GM23338 (cell line): ENCODE results near the gene ABHD6. TPM values are rescaled to one million over a fixed set of nuclear protein-coding genes. Genes with fewer than 3 reads are reported as not detected.

ENCODE experiments used
- ATAC-seq: fragments of 200-7000 bp; cut with Tn5 transposase; 3 replicates; pipeline ENCODE4 v1.9.1; 2020
- DNase-seq: peaks from one replicate; pipeline ENCODE4 v3.0.0-alpha.2; 2015; ENCODE audit warnings: low spot score
- H2AFZ ChIP-seq: fragments of 200-600 bp; sonication (generic); 2 replicates; pipeline ENCODE4 v1.8.0; 2016; ENCODE audit warnings: antibody characterized with exemption, mild to moderate bottlenecking, moderate library complexity
- H3F3A ChIP-seq: fragments of 200-600 bp; sonication (generic); replicated peaks from 2 replicates; pipeline ENCODE4 v1.8.0; 2017; ENCODE audit warnings: antibody characterized with exemption, mixed run types, low read depth
- H3K27ac ChIP-seq: fragments of 200-600 bp; sonication (generic); 2 replicates; pipeline ENCODE4 v1.6.1; 2016; ENCODE audit warnings: low read depth
- H3K27me3 ChIP-seq: fragments of 200-600 bp; sonication (generic); 2 replicates; pipeline ENCODE4 v1.8.0; 2016; ENCODE audit warnings: mild to moderate bottlenecking, mixed run types, moderate library complexity; ENCODE audit not compliant: insufficient read depth
- H3K36me3 ChIP-seq: fragments of 200-600 bp; sonication (generic); 2 replicates; pipeline ENCODE4 v1.8.0; 2016; ENCODE audit warnings: mild to moderate bottlenecking; ENCODE audit not compliant: insufficient read depth
- H3K4me1 ChIP-seq: fragments of 200-600 bp; sonication (generic); 2 replicates; pipeline ENCODE4 v1.8.0; 2016; ENCODE audit warnings: mild to moderate bottlenecking, moderate library complexity; ENCODE audit not compliant: insufficient read depth
- H3K4me2 ChIP-seq: fragments of 200-600 bp; sonication (generic); 2 replicates; pipeline ENCODE4 v1.7.1; 2017; ENCODE audit warnings: mixed run types
- H3K4me3 ChIP-seq: fragments of 200-600 bp; sonication (generic); 2 replicates; pipeline ENCODE4 v1.6.1; 2016; ENCODE audit warnings: mixed run types
- H3K79me2 ChIP-seq: fragments of 200-600 bp; sonication (generic); replicated peaks from 2 replicates; pipeline ENCODE4 v1.8.0; 2017; ENCODE audit warnings: mild to moderate bottlenecking; ENCODE audit not compliant: insufficient read depth
- H3K9me2 ChIP-seq: fragments of 200-600 bp; sonication (generic); 2 replicates; pipeline ENCODE4 v1.8.0; 2017; ENCODE audit not compliant: insufficient read depth
- H4K20me1 ChIP-seq: fragments of 200-600 bp; sonication (generic); replicated peaks from 2 replicates; pipeline ENCODE4 v1.8.0; 2017; ENCODE audit warnings: mild to moderate bottlenecking; ENCODE audit not compliant: insufficient read depth
- H3K27ac Mint-ChIP-seq: 2 replicates; pipeline ENCODE4 v1.8.0; 2020; ENCODE audit warnings: inconsistent platforms, mild to moderate bottlenecking, moderate library complexity, mixed read lengths
- H3K27me3 Mint-ChIP-seq: 3 replicates; pipeline ENCODE4 v1.8.0; 2022; ENCODE audit warnings: low read depth, mild to moderate bottlenecking, moderate library complexity, mixed read lengths, inconsistent platforms; ENCODE audit not compliant: insufficient read depth, poor library complexity
- H3K36me3 Mint-ChIP-seq: 3 replicates; pipeline ENCODE4 v1.8.0; 2021; ENCODE audit warnings: low read depth, mild to moderate bottlenecking, inconsistent platforms, moderate library complexity, mixed read lengths
- H3K4me1 Mint-ChIP-seq: 3 replicates; pipeline ENCODE4 v1.8.0; 2020; ENCODE audit warnings: mild to moderate bottlenecking, inconsistent platforms, mixed read lengths
- H3K4me3 Mint-ChIP-seq: 3 replicates; pipeline ENCODE4 v1.8.0; 2021; ENCODE audit warnings: moderate library complexity, mild to moderate bottlenecking, inconsistent platforms, mixed read lengths
- H3K9me3 Mint-ChIP-seq: 3 replicates; pipeline ENCODE4 v1.8.0; 2020; ENCODE audit warnings: moderate library complexity, mild to moderate bottlenecking, inconsistent platforms, mixed read lengths
- EZH2 ChIP-seq: fragments of 200-600 bp; sonication (generic); IDR thresholded peaks from one replicate; pipeline ENCODE4 v1.8.0; 2017; ENCODE audit warnings: antibody characterized with exemption, mild to moderate bottlenecking, low read depth; ENCODE audit not compliant: unreplicated experiment
- EZH2phosphoT487 ChIP-seq: fragments of 200-600 bp; sonication (generic); IDR thresholded peaks from one replicate; pipeline ENCODE4 v1.8.1; 2018; ENCODE audit warnings: antibody characterized with exemption; ENCODE audit not compliant: unreplicated experiment
- JUNB ChIP-seq: IDR thresholded peaks from one replicate; pipeline ENCODE4 v1.6.1; 2016; ENCODE audit warnings: antibody characterized with exemption; ENCODE audit not compliant: unreplicated experiment
- POLR2AphosphoS5 ChIP-seq: IDR thresholded peaks from 2 replicates; pipeline ENCODE4 v1.6.1; 2016; ENCODE audit warnings: antibody characterized with exemption, low read depth
- polyA plus RNA-seq: library from polyadenylated mRNA; unstranded; fragments of >200 nt; fragmentation: Nextera tagmentation; extraction: Ambion mirVana; gene quantifications from 2 replicates; pipeline ENCODE4 v1.2.1, GENCODE V29; 2016
- total RNA-seq: library from RNA; depleted of rRNA; stranded (reverse); fragments of >200 nt; shearing (Covaris generic); gene quantifications from 2 replicates; pipeline ENCODE4 v1.2.3, GENCODE V29; 2014
- TF ChIP-seq, protein P1 (sequence below): fragments of 250-450 bp; sonication (Bioruptor Pico); IDR thresholded peaks from 2 replicates; pipeline ENCODE4 v1.5.0; 2020; ENCODE audit warnings: mild to moderate bottlenecking, moderate library complexity
- TF ChIP-seq, protein P2 (sequence below), 2 experiments: fragments of 200-600 bp in 1 of 2; sonication (generic) in 1 of 2; conservative IDR thresholded peaks; 2 replicates each; pipeline versions ENCODE4 v1.5.1 to v1.6.1; 2016 to 2017; ENCODE audit warnings: antibody characterized with exemption in 2 of 2, low read depth in 2 of 2, mild to moderate bottlenecking in 2 of 2, moderate library complexity in 1 of 2

The ABHD6 gene
- total and polyA plus RNA-seq, 2 experiments from 2014 or later = 3.7 to 5.5 TPM

DNA sequence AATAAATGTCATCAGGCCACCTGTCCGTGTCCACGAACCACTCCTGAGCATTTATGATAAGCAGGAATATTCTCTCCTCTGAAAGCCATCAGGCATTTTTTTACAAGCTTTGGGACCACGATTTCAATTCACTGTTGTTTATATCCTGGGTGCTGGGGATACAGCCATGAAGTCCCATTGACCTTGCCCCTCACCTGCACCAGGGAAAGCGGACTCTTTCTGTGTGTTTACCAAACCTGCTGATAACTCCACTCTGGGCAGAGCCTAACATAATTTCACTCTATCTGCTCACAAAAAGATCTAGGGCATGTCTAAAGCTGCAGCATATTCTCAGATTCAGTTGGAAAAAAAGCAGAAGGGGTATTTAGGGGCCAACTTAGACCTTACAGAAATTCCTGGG is 31.6 kb upstream of the ABHD6 start (continued):
- TF ChIP-seq, protein P1, sequence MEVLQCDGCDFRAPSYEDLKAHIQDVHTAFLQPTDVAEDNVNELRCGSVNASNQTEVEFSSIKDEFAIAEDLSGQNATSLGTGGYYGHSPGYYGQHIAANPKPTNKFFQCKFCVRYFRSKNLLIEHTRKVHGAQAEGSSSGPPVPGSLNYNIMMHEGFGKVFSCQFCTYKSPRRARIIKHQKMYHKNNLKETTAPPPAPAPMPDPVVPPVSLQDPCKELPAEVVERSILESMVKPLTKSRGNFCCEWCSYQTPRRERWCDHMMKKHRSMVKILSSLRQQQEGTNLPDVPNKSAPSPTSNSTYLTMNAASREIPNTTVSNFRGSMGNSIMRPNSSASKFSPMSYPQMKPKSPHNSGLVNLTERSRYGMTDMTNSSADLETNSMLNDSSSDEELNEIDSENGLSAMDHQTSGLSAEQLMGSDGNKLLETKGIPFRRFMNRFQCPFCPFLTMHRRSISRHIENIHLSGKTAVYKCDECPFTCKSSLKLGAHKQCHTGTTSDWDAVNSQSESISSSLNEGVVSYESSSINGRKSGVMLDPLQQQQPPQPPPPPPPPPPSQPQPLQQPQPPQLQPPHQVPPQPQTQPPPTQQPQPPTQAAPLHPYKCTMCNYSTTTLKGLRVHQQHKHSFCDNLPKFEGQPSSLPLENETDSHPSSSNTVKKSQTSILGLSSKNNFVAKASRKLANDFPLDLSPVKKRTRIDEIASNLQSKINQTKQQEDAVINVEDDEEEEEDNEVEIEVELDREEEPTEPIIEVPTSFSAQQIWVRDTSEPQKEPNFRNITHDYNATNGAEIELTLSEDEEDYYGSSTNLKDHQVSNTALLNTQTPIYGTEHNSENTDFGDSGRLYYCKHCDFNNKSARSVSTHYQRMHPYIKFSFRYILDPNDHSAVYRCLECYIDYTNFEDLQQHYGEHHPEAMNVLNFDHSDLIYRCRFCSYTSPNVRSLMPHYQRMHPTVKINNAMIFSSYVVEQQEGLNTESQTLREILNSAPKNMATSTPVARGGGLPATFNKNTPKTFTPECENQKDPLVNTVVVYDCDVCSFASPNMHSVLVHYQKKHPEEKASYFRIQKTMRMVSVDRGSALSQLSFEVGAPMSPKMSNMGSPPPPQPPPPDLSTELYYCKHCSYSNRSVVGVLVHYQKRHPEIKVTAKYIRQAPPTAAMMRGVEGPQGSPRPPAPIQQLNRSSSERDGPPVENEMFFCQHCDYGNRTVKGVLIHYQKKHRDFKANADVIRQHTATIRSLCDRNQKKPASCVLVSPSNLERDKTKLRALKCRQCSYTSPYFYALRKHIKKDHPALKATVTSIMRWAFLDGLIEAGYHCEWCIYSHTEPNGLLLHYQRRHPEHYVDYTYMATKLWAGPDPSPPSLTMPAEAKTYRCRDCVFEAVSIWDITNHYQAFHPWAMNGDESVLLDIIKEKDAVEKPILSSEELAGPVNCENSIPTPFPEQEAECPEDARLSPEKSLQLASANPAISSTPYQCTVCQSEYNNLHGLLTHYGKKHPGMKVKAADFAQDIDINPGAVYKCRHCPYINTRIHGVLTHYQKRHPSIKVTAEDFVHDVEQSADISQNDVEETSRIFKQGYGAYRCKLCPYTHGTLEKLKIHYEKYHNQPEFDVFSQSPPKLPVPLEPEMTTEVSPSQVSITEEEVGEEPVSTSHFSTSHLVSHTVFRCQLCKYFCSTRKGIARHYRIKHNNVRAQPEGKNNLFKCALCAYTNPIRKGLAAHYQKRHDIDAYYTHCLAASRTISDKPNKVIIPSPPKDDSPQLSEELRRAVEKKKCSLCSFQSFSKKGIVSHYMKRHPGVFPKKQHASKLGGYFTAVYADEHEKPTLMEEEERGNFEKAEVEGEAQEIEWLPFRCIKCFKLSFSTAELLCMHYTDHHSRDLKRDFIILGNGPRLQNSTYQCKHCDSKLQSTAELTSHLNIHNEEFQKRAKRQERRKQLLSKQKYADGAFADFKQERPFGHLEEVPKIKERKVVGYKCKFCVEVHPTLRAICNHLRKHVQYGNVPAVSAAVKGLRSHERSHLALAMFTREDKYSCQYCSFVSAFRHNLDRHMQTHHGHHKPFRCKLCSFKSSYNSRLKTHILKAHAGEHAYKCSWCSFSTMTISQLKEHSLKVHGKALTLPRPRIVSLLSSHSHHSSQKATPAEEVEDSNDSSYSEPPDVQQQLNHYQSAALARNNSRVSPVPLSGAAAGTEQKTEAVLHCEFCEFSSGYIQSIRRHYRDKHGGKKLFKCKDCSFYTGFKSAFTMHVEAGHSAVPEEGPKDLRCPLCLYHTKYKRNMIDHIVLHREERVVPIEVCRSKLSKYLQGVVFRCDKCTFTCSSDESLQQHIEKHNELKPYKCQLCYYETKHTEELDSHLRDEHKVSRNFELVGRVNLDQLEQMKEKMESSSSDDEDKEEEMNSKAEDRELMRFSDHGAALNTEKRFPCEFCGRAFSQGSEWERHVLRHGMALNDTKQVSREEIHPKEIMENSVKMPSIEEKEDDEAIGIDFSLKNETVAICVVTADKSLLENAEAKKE (CRISPR knock-in tag) = no peak
- TF ChIP-seq EZH2 (no peak), EZH2phosphoT487 (no peak)

DNA sequence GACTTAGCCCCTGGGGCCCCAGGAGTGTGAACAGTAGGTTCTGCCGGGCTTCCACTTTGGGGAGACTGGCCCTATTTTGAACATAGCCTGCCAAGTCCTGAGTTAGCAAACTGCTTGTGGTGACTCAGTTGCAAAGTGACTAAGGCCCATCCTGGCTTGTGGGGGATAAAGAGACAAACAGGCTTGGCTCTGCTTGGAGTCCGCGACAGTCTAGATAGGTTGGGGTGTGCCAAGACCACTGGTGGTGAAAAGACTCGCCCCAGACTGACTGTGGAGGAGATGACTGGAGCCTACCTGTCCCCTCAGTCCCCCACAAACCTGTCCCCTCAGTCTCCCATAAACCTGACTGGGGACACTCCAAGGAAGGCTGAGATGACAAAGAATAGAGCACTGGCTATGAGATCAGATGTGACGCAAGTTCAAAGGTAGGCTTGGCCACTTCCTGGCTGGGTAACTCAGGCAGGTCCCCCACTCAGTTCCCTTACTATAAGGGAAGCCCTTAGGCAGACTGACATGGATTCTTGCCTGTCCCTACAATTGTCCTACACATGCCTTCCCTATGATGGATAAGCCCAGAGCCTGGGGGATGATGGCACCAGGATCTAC is 31.1 kb upstream of the ABHD6 start:
- 0 out of 3 replicates have a peak, but pooled peaks cover 4% of the 10 kb centered on the region for H3K9me3 Mint-ChIP-seq
- H2AFZ ChIP-seq = no peak overlapping the region
- H3K4me3 ChIP-seq = no peak overlapping the region
- H3K4me1 Mint-ChIP-seq = no peaks in the 10 kb centered on the region
- H3K9me2 ChIP-seq = peaks cover 7% of the 10 kb centered on the region; the same call in 1 of the 2 replicates
- H3K36me3 ChIP-seq = no peaks in the 10 kb centered on the region
- no peaks in the 10 kb centered on the region for H3K36me3 Mint-ChIP-seq
- H3K27me3 ChIP-seq = no peaks in the 10 kb centered on the region
- H4K20me1 ChIP-seq = no peaks in the 10 kb centered on the region
- DNase-seq (no peak), ATAC-seq (no peak)
- H3K79me2 ChIP-seq = no peaks in the 10 kb centered on the region
- H3K4me1 ChIP-seq = no peaks in the 10 kb centered on the region
- no peak overlapping the region for H3K4me3 Mint-ChIP-seq
- H3K27me3 Mint-ChIP-seq = peaks cover 3% of the 10 kb centered on the region
- no peak overlapping the region for H3K27ac Mint-ChIP-seq
- H3F3A ChIP-seq = no peaks in the 10 kb centered on the region
- H3K27ac ChIP-seq = no peak overlapping the region
- H3K4me2 ChIP-seq = no peak overlapping the region
- TF ChIP-seq EZH2 = no peak
- TF ChIP-seq, protein P2, sequence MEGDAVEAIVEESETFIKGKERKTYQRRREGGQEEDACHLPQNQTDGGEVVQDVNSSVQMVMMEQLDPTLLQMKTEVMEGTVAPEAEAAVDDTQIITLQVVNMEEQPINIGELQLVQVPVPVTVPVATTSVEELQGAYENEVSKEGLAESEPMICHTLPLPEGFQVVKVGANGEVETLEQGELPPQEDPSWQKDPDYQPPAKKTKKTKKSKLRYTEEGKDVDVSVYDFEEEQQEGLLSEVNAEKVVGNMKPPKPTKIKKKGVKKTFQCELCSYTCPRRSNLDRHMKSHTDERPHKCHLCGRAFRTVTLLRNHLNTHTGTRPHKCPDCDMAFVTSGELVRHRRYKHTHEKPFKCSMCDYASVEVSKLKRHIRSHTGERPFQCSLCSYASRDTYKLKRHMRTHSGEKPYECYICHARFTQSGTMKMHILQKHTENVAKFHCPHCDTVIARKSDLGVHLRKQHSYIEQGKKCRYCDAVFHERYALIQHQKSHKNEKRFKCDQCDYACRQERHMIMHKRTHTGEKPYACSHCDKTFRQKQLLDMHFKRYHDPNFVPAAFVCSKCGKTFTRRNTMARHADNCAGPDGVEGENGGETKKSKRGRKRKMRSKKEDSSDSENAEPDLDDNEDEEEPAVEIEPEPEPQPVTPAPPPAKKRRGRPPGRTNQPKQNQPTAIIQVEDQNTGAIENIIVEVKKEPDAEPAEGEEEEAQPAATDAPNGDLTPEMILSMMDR (conservative IDR thresholded peaks at IDR 0.05; ENCODE audit: low read depth in 2 of 2) = no peak
- TF ChIP-seq POLR2AphosphoS5 = no peak
- no peak for TF ChIP-seq JUNB
- TF ChIP-seq, protein P1 (CRISPR knock-in tag) = no peak
- TF ChIP-seq EZH2phosphoT487 = no peak
